SKM-1 (cell line): ENCODE data around the gene RAB40C.

Experiments used
- DNase-seq: peaks from one replicate; lab custom pipeline; 2025; ENCODE audit not compliant: unreplicated experiment; lab: John Stamatoyannopoulos, UW

The RAB40C gene

GRCh38 chr16:610513-611381, 20.9 kb downstream of the RAB40C start:
- DNase-seq: no peak

GRCh38 chr16:615122-615521, 25.3 kb downstream of the RAB40C start:
- no peak for DNase-seq

DNA sequence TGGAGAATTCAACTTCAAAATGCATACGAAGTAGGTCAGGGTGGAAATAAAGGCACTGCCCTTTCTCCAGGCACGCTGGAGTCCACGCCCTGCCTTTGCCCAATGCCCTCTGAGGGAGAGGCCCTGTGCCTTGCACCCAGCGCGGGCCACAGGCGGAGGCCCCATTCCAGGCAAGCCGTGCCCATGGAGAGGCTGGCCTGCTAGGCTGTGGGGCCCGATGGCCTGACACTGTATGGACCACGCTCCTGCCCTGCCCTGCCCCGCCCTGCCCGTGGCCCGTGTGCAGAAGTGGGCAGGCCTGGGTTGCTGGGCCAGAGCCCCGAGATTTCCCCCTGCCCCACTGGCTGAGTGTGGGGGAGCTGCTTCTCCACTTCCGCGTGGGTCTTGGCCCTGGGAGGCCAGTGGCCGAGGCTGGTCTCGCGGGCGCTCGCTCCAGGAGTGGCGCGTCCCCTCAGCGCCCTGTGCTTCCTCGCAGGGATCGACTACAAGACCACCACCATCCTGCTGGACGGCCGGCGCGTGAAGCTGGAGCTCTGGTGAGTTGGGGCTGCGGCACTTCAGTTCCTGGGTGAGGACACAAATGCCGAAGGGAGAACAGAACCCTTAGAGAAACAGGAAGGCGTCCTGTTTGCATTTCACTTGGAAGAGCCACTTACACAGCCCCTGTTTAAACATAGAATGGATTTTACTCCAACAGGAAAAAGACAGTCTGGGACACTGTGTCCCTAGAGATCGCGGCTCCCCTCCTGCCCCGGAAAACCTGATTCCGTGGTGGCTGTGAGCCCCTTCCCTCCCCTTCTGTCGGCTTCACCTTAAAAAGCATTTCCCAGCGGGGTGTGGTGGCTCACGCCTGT, 27.1 kb downstream of the RAB40C start:
- no peak for DNase-seq

- no peak for DNase-seq
These were observed 28.0 kb downstream of the RAB40C start for GRCh38 chr16:617855-618254.

DNA sequence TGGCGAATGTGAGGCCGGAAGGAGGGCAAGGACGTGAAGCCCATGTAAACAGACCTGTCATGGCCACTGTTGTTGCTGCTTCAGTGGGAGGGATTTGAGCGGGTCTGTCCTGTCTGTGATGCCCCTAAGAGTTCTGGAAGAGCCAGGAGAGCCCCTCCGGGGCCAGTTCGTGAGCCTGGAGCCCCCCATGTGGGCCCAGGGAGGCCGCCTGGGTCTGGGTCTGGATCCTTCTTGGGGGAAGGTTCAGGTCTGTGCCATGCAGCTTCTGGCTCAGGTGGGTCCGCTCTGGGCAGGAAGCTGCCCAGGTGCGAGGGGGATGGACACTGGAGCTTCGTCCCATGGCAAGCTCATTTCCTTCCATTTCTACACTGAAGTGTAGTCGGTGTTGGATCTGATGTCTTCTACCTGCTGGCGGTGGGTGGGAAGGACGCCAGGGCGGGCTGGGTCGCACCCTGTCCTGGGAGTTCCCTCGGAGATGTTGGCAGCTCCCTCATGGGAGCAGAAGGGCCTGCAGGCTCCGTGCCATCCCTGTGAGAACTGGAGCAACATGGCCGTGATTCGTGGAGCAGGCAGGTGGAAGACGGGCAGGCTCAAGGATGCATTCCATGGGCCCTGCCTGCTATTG, 29.7 kb downstream of the RAB40C start:
- no peak for DNase-seq

GRCh38 chr16:620700-621525, 31.0 kb downstream of the RAB40C start:
- DNase-seq: no peak

- DNase-seq: no peak
These were observed 31.8 kb downstream of the RAB40C start for GRCh38 chr16:621526-622105.

DNA sequence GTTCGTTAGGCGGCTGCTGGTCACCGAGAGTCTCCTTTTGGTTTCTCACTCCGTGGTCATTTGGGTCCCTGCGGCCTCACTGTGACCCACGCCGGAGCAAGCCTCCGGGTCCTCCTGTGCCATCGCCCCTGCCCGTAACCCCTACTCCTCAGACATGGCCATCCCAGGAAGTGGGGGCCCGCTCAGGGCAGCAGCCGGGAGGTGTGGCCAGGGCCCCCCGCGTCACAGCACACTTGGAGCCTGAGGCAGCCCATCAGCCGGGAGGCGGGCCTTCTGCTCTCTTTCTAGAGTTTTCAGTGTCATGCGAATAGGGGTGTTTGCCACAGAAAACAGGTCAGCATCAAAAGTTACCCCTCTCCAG, 33.0 kb downstream of the RAB40C start:
- no peak for DNase-seq

DNA sequence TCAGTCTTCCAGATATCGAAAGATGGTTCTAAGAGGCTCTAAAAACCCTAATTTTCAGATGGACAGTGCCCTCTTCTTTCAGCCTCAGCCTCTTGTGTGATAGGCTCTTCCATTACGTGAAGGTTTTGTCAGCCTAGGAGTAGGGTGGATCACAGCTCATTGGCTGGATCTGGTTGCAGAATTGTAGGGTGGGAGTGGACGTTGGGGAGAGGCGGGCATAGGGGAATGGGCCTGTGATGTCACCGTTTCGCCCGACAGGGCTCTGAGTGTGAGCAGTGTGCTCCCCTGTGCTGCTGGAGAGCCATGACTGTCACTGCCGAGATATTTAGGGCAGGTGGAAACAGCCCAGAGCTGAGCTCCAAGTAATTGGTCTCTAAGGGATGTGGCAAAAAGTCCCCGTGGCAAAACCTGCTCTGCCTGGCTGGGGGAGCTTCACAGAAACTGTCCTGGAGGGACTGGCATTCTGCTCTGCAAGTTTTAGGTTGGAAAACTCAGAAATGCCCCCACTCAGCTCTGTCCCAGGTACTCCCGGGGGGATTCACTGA, 34.7 kb downstream of the RAB40C start:
- no peak for DNase-seq

DNA sequence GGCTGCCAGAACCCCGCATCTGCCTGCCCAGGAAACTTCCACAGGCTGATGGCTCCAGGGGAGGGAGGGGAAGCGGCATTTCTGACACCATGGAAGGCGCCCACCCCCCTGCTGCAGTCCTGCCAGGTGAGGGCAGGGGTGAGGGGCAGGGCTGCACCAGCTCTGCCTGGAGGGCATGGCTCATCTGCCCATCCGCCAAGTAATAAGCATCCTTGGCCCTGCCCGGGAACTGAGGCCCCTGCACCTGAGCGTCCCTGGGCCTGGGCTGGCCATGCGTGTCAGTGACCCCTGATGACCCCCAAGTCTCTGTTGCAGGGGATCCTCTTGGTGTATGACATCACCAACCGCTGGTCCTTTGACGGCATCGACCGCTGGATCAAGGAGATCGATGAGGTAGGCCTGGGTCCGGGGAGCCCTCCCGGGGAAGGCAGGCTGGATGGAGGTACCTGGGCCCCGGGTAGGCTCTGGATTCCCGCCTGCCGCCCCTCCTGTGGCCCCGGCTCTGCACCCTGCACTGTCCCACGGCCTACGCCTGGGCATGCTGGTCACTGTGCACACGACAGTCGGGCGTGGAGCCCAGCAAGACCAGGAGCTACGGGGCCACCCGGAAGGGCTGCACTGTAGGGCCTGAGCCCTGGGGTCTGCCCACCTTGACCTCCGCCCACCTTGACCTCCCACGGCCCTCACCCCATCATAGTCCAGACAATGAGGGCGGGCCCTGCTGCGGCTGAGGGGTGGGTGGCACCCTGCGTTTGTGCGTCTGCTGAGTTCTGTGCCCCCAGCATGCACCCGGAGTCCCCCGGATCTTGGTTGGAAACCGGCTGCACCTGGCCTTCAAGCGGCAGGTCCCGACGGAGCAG, 35.5 kb downstream of the RAB40C start:
- DNase-seq: no peak

DNA sequence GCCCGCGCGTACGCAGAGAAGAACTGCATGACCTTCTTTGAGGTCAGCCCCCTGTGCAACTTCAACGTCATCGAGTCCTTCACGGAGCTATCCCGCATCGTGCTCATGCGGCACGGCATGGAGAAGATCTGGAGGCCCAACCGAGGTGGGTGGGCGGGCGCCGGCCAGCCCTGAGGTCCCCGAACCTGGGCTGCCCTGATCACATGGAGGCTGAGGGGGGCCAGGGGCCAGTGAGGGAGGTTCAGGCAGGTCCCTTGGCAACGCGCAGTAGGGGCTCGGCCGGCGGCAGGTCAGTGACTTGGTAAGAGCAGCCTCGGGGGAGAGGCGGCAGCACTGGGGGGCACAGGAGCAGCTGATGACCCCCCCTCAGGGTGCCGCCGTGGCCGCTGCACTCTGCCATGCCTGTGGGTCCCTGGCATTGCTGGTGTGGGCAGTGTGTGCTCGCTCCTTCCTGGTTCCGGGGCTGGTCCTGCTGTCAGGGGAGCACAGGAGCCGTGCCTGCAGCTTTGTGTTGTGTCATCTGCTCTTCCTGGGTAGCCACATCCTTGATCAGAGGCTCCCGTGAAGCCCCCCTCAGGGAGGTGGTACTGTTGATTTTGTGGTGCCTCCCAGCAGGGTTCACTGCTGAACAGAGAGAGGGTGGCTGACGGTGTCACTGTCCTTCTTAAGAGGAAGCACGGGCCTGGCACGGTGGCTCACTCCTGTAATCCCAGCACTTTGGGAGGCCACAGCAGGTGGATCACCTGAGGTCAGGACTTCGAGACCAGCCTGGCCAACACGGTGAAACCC, 36.3 kb downstream of the RAB40C start:
- no peak for DNase-seq

GRCh38 chr16:626787-627453, 37.1 kb downstream of the RAB40C start:
- no peak for DNase-seq

- no peak for DNase-seq
These were observed 37.8 kb downstream of the RAB40C start for GRCh38 chr16:627454-628239.

GRCh38 chr16:628321-629061, 38.6 kb downstream of the RAB40C start:
- DNase-seq: no peak

GRCh38 chr16:629185-629832, 39.4 kb downstream of the RAB40C start:
- no peak for DNase-seq

DNA sequence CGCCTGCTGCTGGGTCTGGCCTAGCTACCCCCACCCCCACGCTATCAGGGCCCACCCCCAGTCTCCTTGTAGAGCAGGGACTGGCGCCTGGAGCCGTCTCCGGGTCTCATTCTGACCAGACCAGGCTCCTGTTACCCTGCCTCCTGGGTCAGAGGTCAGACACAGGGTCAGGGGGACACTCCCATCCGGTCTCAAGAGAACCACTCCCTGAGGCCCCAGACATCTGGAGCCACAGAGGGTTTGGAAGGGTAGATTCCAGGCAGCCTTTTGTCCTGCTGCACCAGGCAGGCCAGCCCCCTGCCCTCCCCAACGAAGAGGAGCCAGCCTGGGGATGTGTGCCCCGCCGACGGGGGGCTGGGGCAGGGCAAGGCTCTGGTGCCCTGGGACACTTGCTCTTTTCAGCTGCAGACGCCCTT, 40.0 kb downstream of the RAB40C start:
- DNase-seq: no peak
